Progenitor cell of endocrine pancreas (in vitro differentiated cells): ENCODE data around the gene CT47A1. TPM values are rescaled to one million over a fixed set of nuclear protein-coding genes. Genes with fewer than 3 reads are reported as not detected.
A peak's percentile ranks its signal among the peaks of the same experiment; 100 is the strongest.

Experiments
- DNase-seq: peaks from one replicate; pipeline ENCODE4 v3.0.0; 2021; ENCODE audit warnings: low spot score; ENCODE audit not compliant: unreplicated experiment
- H3K27ac Mint-ChIP-seq: 2 replicates; pipeline ENCODE4 v1.8.0; 2021; ENCODE audit warnings: mild to moderate bottlenecking, moderate library complexity, mixed read lengths
- H3K27me3 Mint-ChIP-seq: 2 replicates; pipeline ENCODE4 v1.8.0; 2021; ENCODE audit warnings: mixed read lengths
- H3K36me3 Mint-ChIP-seq: 2 replicates; pipeline ENCODE4 v1.8.0; 2022; ENCODE audit warnings: mixed read lengths; ENCODE audit not compliant: insufficient read depth
- H3K4me1 Mint-ChIP-seq: 2 replicates; pipeline ENCODE4 v1.8.0; 2021; ENCODE audit warnings: low read depth, mixed read lengths
- H3K4me3 Mint-ChIP-seq: 2 replicates; pipeline ENCODE4 v1.8.0; 2021; ENCODE audit warnings: low read depth, mild to moderate bottlenecking, moderate library complexity, mixed read lengths
- H3K9me3 Mint-ChIP-seq: 2 replicates; pipeline ENCODE4 v1.8.0; 2021; ENCODE audit warnings: low read depth, mixed read lengths
- total RNA-seq: library from RNA; stranded (reverse); gene quantifications from 2 replicates; pipeline ENCODE4 v1.2.1, GENCODE V29; 2021
- TF ChIP-seq, protein P1 (sequence below): fragments of 200-600 bp; sonication (generic); IDR thresholded peaks from one replicate; pipeline ENCODE4 v1.5.0; 2021; ENCODE audit warnings: antibody characterized with exemption, mild to moderate bottlenecking; ENCODE audit not compliant: unreplicated experiment

Gene CT47A1
- total RNA-seq, 1 donor from 2014 or later = not detected

GRCh38 chrX:121011254-121011653 is 25.7 kb upstream of the CT47A1 start:
- Mint-ChIP-seq H3K36me3 (no peaks in the 10 kb centered on the region), H3K9me3 (peaks cover 33% of the 10 kb centered on the region), H3K4me3 (no peak overlapping the region), H3K27ac (no peak overlapping the region), H3K27me3 (no peaks in the 10 kb centered on the region), H3K4me1 (peaks cover 3% of the 10 kb centered on the region)
- no peak for DNase-seq
- TF ChIP-seq, protein P1, sequence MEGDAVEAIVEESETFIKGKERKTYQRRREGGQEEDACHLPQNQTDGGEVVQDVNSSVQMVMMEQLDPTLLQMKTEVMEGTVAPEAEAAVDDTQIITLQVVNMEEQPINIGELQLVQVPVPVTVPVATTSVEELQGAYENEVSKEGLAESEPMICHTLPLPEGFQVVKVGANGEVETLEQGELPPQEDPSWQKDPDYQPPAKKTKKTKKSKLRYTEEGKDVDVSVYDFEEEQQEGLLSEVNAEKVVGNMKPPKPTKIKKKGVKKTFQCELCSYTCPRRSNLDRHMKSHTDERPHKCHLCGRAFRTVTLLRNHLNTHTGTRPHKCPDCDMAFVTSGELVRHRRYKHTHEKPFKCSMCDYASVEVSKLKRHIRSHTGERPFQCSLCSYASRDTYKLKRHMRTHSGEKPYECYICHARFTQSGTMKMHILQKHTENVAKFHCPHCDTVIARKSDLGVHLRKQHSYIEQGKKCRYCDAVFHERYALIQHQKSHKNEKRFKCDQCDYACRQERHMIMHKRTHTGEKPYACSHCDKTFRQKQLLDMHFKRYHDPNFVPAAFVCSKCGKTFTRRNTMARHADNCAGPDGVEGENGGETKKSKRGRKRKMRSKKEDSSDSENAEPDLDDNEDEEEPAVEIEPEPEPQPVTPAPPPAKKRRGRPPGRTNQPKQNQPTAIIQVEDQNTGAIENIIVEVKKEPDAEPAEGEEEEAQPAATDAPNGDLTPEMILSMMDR = no peak

DNA sequence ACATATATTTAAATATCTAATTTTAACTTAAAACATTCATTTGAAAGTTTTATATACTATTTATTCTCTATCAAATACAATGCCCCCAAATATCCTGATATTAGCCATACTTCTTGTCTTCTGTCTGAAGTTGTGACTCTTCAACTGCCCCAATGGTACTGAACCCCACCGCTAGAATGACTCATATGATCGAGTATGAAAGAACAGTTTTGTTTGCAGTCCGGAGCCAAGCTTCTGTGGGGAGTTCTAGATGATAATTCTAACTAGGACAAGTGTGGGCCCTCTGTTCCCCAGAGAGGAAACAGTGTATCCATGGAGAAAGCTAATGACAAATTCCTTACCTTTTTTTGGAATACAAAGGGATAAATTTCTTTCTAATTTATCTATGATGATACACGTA is 24.7 kb upstream of the CT47A1 start:
- H3K4me1 Mint-ChIP-seq = peaks cover 3% of the 10 kb centered on the region
- peaks cover 37% of the 10 kb centered on the region for H3K9me3 Mint-ChIP-seq
- no peak overlapping the region for H3K27ac Mint-ChIP-seq
- TF ChIP-seq, protein P1 = no peak
- H3K4me3 Mint-ChIP-seq = no peak overlapping the region
- no peak for DNase-seq
- H3K36me3 Mint-ChIP-seq = no peaks in the 10 kb centered on the region
- no peaks in the 10 kb centered on the region for H3K27me3 Mint-ChIP-seq

DNA sequence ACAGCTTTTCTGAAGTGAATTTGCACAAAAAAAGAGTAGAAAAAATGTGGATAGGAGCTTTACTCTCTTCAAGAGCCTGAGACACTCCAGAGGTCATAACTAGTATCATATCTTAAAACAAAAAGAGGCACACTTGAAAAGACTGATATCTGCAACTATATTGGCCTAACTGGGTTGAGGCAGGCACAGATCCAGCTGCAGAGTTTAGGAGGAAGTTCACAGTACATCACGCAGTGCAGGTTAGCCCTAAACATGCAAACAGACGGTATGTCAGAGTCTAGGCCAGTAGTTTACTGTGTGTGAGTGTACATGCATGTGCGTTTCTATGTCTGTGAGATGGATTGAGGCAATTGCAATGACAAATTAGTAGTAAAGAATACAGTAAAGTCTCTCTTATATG is 24.2 kb upstream of the CT47A1 start:
- Mint-ChIP-seq H3K27me3 (no peaks in the 10 kb centered on the region), H3K4me1 (peaks cover 3% of the 10 kb centered on the region), H3K4me3 (no peak overlapping the region), H3K27ac (no peak overlapping the region), H3K9me3 (peaks cover 37% of the 10 kb centered on the region), H3K36me3 (no peaks in the 10 kb centered on the region)
- TF ChIP-seq, protein P1 = no peak
- DNase-seq = no peak

DNA sequence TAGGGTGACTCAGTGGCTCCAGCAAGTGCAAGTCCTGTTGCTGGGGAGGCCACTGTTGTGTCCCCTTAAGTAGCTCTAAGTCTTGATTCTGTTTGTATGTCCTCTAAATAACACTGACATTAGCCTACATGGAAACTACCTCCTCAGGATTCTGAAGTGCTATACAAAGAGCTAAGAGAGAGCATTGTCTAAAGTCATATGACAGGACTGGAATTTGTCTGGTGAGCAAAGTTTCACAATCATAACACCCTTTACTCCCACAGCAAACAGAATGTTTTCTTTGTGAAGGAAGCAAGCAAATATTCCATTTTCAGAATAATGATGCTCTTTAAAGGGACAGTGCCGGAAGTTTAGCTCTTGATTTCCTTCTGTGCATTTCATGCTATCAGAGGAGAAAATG is 23.4 kb upstream of the CT47A1 start:
- no peak for DNase-seq

GRCh38 chrX:121000589-121000988 is 15.0 kb upstream of the CT47A1 start:
- no peaks in the 10 kb centered on the region for H3K36me3 Mint-ChIP-seq
- H3K4me1 Mint-ChIP-seq = peaks cover 7% of the 10 kb centered on the region
- TF ChIP-seq, protein P1 = peak; percentile 36
- no peak for DNase-seq
- no peak overlapping the region for H3K27ac Mint-ChIP-seq
- H3K9me3 Mint-ChIP-seq = peaks cover 10% of the 10 kb centered on the region
- H3K27me3 Mint-ChIP-seq = no peaks in the 10 kb centered on the region
- H3K4me3 Mint-ChIP-seq = no peak overlapping the region

More for the DNA sequence above, 23.4 kb upstream of the CT47A1 start:
- Mint-ChIP-seq H3K36me3 (no peaks in the 10 kb centered on the region), H3K27ac (no peak overlapping the region), H3K4me1 (peaks cover 3% of the 10 kb centered on the region), H3K27me3 (no peaks in the 10 kb centered on the region), H3K4me3 (no peak overlapping the region), H3K9me3 (peaks cover 38% of the 10 kb centered on the region)
- TF ChIP-seq, protein P1 = no peak
